ENCODE data around the gene AQP12B. TPM values are rescaled to one million over a fixed set of nuclear protein-coding genes. Genes with fewer than 3 reads are reported as not detected.
A peak's percentile ranks its signal among the peaks of the same experiment; 100 is the strongest.

The AQP12B gene
- total RNA-seq, 1 donor, result not detected

GRCh38 chr2:240631548-240632305, 51.0 kb downstream of the AQP12B start:
- peak; percentile 84 for DNase-seq (ENCODE audit: insufficient read length, low spot score, missing footprints)
- no peak for TF ChIP-seq CTCF (IDR thresholded peaks at IDR 0.05; ENCODE audit: extremely low read depth, low read depth, low read length)
- no peaks in the 10 kb centered on the region for H3K4me1 ChIP-seq (ENCODE audit: insufficient read depth, low read length)
- H3K27ac ChIP-seq (ENCODE audit: low read depth, low read length), result no peak overlapping the region
- peaks cover 3% of the 10 kb centered on the region for H3K9me3 ChIP-seq (ENCODE audit: low read depth, low read length)
- no peak overlapping the region for H3K4me3 ChIP-seq (ENCODE audit: insufficient read depth, low read length)
- no peaks in the 10 kb centered on the region for H3K79me2 ChIP-seq (ENCODE audit: insufficient read depth, low read length)
- H3K36me3 ChIP-seq (ENCODE audit: insufficient read depth, low read length), result no peaks in the 10 kb centered on the region
- H3K27me3 ChIP-seq (ENCODE audit: insufficient read depth, low read length), result no peaks in the 10 kb centered on the region
- H4K20me1 ChIP-seq (ENCODE audit: insufficient read depth, low read length), result no peaks in the 10 kb centered on the region
- H2AFZ ChIP-seq (ENCODE audit: low read length), result no peak overlapping the region
- no peak overlapping the region for H3K4me2 ChIP-seq (ENCODE audit: insufficient read depth, low read length)

GRCh38 chr2:240630771-240631547, 51.7 kb downstream of the AQP12B start:
- Histone ChIP-seq H3K4me1 (ENCODE audit: insufficient read depth, low read length) (no peaks in the 10 kb centered on the region), H3K36me3 (ENCODE audit: insufficient read depth, low read length) (no peaks in the 10 kb centered on the region), H3K27me3 (ENCODE audit: insufficient read depth, low read length) (no peaks in the 10 kb centered on the region), H3K27ac (ENCODE audit: low read depth, low read length) (no peak overlapping the region), H3K4me2 (ENCODE audit: insufficient read depth, low read length) (no peak overlapping the region), H3K79me2 (ENCODE audit: insufficient read depth, low read length) (no peaks in the 10 kb centered on the region), H3K9me3 (ENCODE audit: low read depth, low read length) (peaks cover 3% of the 10 kb centered on the region), H4K20me1 (ENCODE audit: insufficient read depth, low read length) (no peaks in the 10 kb centered on the region), H2AFZ (ENCODE audit: low read length) (no peak overlapping the region), H3K4me3 (ENCODE audit: insufficient read depth, low read length) (no peak overlapping the region)
- no peak for TF ChIP-seq CTCF (IDR thresholded peaks at IDR 0.05; ENCODE audit: extremely low read depth, low read depth, low read length)
- peak; percentile 80 for DNase-seq (ENCODE audit: insufficient read length, low spot score, missing footprints)

GRCh38 chr2:240629968-240630770, 52.5 kb downstream of the AQP12B start:
- H4K20me1 ChIP-seq (ENCODE audit: insufficient read depth, low read length), result no peaks in the 10 kb centered on the region
- H3K27ac ChIP-seq (ENCODE audit: low read depth, low read length), result no peak overlapping the region
- no peaks in the 10 kb centered on the region for H3K27me3 ChIP-seq (ENCODE audit: insufficient read depth, low read length)
- H3K36me3 ChIP-seq (ENCODE audit: insufficient read depth, low read length), result no peaks in the 10 kb centered on the region
- no peak for TF ChIP-seq CTCF (IDR thresholded peaks at IDR 0.05; ENCODE audit: extremely low read depth, low read depth, low read length)
- H3K9me3 ChIP-seq (ENCODE audit: low read depth, low read length), result peaks cover 3% of the 10 kb centered on the region
- H2AFZ ChIP-seq (ENCODE audit: low read length), result no peak overlapping the region
- DNase-seq (ENCODE audit: insufficient read length, low spot score, missing footprints), result peak; percentile 55
- peaks cover 5% of the 10 kb centered on the region for H3K4me1 ChIP-seq (ENCODE audit: insufficient read depth, low read length)
- H3K4me2 ChIP-seq (ENCODE audit: insufficient read depth, low read length), result no peak overlapping the region
- H3K4me3 ChIP-seq (ENCODE audit: insufficient read depth, low read length), result no peak overlapping the region
- no peaks in the 10 kb centered on the region for H3K79me2 ChIP-seq (ENCODE audit: insufficient read depth, low read length)

All from osteoblast (primary cell).